Neural cell (in vitro differentiated cells): Measurements from ENCODE around the gene TARBP2. TPM values are rescaled to one million over a fixed set of nuclear protein-coding genes. Genes with fewer than 3 reads are reported as not detected.
A peak's percentile ranks its signal among the peaks of the same experiment; 100 is the strongest.

Experiments used
- H2AFZ ChIP-seq: fragments of 200-600, 300-800 bp; sonication (generic), shearing (Covaris generic); 2 replicates; pipeline ENCODE4 v1.6.0; 2014; ENCODE audit warnings: low read depth, mild to moderate bottlenecking, antibody characterized with exemption, low read length, moderate library complexity
- H3F3A ChIP-seq: fragments of 200-600 bp; shearing (Covaris generic); 2 replicates; pipeline ENCODE4 v1.6.1; 2016; ENCODE audit warnings: mild to moderate bottlenecking, moderate library complexity, mixed read lengths, antibody characterized with exemption, low read length; ENCODE audit not compliant: insufficient read depth, poor library complexity, severe bottlenecking
- H3K27ac ChIP-seq: fragments of 200-600, 300-800 bp; sonication (generic), shearing (Covaris generic); 2 replicates; pipeline ENCODE4 v1.5.1; 2014; ENCODE audit warnings: mild to moderate bottlenecking, low read length, moderate library complexity
- H3K27me3 ChIP-seq: fragments of 300-800, 200-600 bp; sonication (generic), shearing (Covaris generic); 2 replicates; pipeline ENCODE4 v1.6.0; 2014; ENCODE audit warnings: mild to moderate bottlenecking, low read depth, low read length, moderate library complexity; ENCODE audit not compliant: insufficient read depth
- H3K36me3 ChIP-seq: fragments of 300-800, 200-600 bp; sonication (generic), shearing (Covaris generic); 2 replicates; pipeline ENCODE4 v1.5.1; 2014; ENCODE audit warnings: mild to moderate bottlenecking, antibody characterized with exemption, low read length, moderate library complexity; ENCODE audit not compliant: insufficient read depth
- H3K4me2 ChIP-seq: fragments of 300-800, 200-600 bp; sonication (generic), shearing (Covaris generic); 2 replicates; pipeline ENCODE4 v1.6.0; 2014; ENCODE audit warnings: mild to moderate bottlenecking, low read length
- H3K4me3 ChIP-seq: fragments of 300-800, 200-600 bp; sonication (generic), shearing (Covaris generic); 2 replicates; pipeline ENCODE4 v1.5.1; 2014; ENCODE audit warnings: mild to moderate bottlenecking, low read length, moderate library complexity
- H3K79me2 ChIP-seq: fragments of 200-600 bp; shearing (Covaris generic); replicated peaks from 2 replicates; pipeline ENCODE4 v1.6.0; 2014; ENCODE audit warnings: mild to moderate bottlenecking, low read length, moderate library complexity; ENCODE audit not compliant: insufficient read depth
- H3K9ac ChIP-seq: fragments of 300-800, 200-600 bp; sonication (generic), shearing (Covaris generic); 2 replicates; pipeline ENCODE4 v1.6.1; 2016; ENCODE audit warnings: mild to moderate bottlenecking, low read length, mixed read lengths
- H3K9me2 ChIP-seq: fragments of 200-600 bp; shearing (Covaris generic); 2 replicates; pipeline ENCODE4 v1.6.1; 2016; ENCODE audit warnings: mild to moderate bottlenecking, low read length, mixed read lengths; ENCODE audit not compliant: insufficient read depth
- H3K9me3 ChIP-seq: fragments of 200-600, 300-800 bp; sonication (generic), shearing (Covaris generic); 2 replicates; pipeline ENCODE4 v1.6.1; 2016; ENCODE audit warnings: mild to moderate bottlenecking, mixed run types, low read length, moderate library complexity, mixed read lengths
- H4K20me1 ChIP-seq: fragments of 200-600 bp; shearing (Covaris generic); 2 replicates; pipeline ENCODE4 v1.6.1; 2016; ENCODE audit warnings: mild to moderate bottlenecking, mixed run types; ENCODE audit not compliant: insufficient read depth
- EP300 ChIP-seq: fragments of 450-650 bp; conservative IDR thresholded peaks from 2 replicates; pipeline ENCODE4 v1.6.1; 2014; ENCODE audit warnings: antibody characterized with exemption, mild to moderate bottlenecking, moderate library complexity; ENCODE audit not compliant: poor library complexity, severe bottlenecking
- EZH2 ChIP-seq: fragments of 200-600, 300-800 bp; shearing (Covaris generic), sonication (generic); IDR thresholded peaks from 2 replicates; pipeline ENCODE4 v1.6.1; 2014; ENCODE audit warnings: antibody characterized with exemption, low read length, borderline replicate concordance, mild to moderate bottlenecking; ENCODE audit not compliant: insufficient read depth, poor library complexity, severe bottlenecking
- MXI1 ChIP-seq: fragments of 450-650 bp; conservative IDR thresholded peaks from 2 replicates; pipeline ENCODE4 v1.6.1; 2014; ENCODE audit warnings: antibody characterized with exemption, mild to moderate bottlenecking; ENCODE audit not compliant: poor library complexity, severe bottlenecking
- POLR2AphosphoS5 ChIP-seq: IDR thresholded peaks from 2 replicates; pipeline ENCODE4 v1.6.1; 2012
- RAD21 ChIP-seq: fragments of 450-650 bp; conservative IDR thresholded peaks from 2 replicates; pipeline ENCODE4 v1.6.1; 2014; ENCODE audit warnings: antibody characterized with exemption, mild to moderate bottlenecking, moderate library complexity
- SMC3 ChIP-seq: fragments of 450-650 bp; conservative IDR thresholded peaks from 2 replicates; pipeline ENCODE4 v1.6.1; 2014; ENCODE audit warnings: antibody characterized with exemption, mild to moderate bottlenecking, moderate library complexity; ENCODE audit not compliant: poor library complexity
- TAF1 ChIP-seq: IDR thresholded peaks from 2 replicates; pipeline ENCODE4 v1.6.1; 2012; ENCODE audit warnings: low read depth
- polyA plus RNA-seq: library from polyadenylated mRNA; depleted of rRNA; stranded (reverse); fragments of >200 nt; gene quantifications from 2 replicates; pipeline ENCODE4 v1.2.3, GENCODE V29; 2014
- TF ChIP-seq, protein P1 (sequence below): fragments of 450-650 bp; IDR thresholded peaks from 2 replicates; pipeline ENCODE4 v1.5.1; 2014; ENCODE audit warnings: antibody characterized with exemption, mild to moderate bottlenecking, moderate library complexity; ENCODE audit not compliant: poor library complexity, severe bottlenecking
- TF ChIP-seq, protein P2 (sequence below): IDR thresholded peaks from 2 replicates; pipeline ENCODE4 v1.6.1; 2012; ENCODE audit warnings: borderline replicate concordance

Gene TARBP2
- polyA plus RNA-seq, 1 donor from 2014 or later, result 135 TPM

DNA sequence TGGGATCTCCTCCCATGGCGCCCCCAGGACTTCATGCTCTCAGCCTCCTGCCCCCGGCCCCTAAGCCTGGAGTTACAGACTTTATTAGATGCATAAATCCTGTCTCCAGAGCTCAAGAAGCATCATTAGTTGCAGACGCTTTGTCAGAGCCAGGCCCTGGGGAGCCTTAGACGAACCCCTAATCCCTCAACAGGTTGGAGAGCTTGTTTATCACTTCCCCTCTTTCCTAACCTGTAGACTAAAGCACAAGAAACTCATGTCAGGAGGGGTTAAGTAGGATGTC, 6.5 kb downstream of the TARBP2 start:
- Histone ChIP-seq H3K27ac (no peak overlapping the region), H3K4me2 (no peak overlapping the region), H3K9me3 (no peaks in the 10 kb centered on the region), H3K36me3 (no peaks in the 10 kb centered on the region), H4K20me1 (no peaks in the 10 kb centered on the region), H3K9ac (no peak overlapping the region), H3K27me3 (no peaks in the 10 kb centered on the region), H3K4me3 (no peak overlapping the region), H3K9me2 (no peaks in the 10 kb centered on the region), H3F3A (no peaks in the 10 kb centered on the region), H3K79me2 (peaks cover 2% of the 10 kb centered on the region), H2AFZ (no peak overlapping the region)
- TF ChIP-seq, protein P1, sequence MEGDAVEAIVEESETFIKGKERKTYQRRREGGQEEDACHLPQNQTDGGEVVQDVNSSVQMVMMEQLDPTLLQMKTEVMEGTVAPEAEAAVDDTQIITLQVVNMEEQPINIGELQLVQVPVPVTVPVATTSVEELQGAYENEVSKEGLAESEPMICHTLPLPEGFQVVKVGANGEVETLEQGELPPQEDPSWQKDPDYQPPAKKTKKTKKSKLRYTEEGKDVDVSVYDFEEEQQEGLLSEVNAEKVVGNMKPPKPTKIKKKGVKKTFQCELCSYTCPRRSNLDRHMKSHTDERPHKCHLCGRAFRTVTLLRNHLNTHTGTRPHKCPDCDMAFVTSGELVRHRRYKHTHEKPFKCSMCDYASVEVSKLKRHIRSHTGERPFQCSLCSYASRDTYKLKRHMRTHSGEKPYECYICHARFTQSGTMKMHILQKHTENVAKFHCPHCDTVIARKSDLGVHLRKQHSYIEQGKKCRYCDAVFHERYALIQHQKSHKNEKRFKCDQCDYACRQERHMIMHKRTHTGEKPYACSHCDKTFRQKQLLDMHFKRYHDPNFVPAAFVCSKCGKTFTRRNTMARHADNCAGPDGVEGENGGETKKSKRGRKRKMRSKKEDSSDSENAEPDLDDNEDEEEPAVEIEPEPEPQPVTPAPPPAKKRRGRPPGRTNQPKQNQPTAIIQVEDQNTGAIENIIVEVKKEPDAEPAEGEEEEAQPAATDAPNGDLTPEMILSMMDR, result no peak
- TF ChIP-seq RAD21 (no peak), SMC3 (no peak), EP300 (no peak), EZH2 (no peak), MXI1 (no peak), POLR2AphosphoS5 (no peak), TAF1 (no peak)
- TF ChIP-seq, protein P2, sequence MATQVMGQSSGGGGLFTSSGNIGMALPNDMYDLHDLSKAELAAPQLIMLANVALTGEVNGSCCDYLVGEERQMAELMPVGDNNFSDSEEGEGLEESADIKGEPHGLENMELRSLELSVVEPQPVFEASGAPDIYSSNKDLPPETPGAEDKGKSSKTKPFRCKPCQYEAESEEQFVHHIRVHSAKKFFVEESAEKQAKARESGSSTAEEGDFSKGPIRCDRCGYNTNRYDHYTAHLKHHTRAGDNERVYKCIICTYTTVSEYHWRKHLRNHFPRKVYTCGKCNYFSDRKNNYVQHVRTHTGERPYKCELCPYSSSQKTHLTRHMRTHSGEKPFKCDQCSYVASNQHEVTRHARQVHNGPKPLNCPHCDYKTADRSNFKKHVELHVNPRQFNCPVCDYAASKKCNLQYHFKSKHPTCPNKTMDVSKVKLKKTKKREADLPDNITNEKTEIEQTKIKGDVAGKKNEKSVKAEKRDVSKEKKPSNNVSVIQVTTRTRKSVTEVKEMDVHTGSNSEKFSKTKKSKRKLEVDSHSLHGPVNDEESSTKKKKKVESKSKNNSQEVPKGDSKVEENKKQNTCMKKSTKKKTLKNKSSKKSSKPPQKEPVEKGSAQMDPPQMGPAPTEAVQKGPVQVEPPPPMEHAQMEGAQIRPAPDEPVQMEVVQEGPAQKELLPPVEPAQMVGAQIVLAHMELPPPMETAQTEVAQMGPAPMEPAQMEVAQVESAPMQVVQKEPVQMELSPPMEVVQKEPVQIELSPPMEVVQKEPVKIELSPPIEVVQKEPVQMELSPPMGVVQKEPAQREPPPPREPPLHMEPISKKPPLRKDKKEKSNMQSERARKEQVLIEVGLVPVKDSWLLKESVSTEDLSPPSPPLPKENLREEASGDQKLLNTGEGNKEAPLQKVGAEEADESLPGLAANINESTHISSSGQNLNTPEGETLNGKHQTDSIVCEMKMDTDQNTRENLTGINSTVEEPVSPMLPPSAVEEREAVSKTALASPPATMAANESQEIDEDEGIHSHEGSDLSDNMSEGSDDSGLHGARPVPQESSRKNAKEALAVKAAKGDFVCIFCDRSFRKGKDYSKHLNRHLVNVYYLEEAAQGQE, result no peak

DNA sequence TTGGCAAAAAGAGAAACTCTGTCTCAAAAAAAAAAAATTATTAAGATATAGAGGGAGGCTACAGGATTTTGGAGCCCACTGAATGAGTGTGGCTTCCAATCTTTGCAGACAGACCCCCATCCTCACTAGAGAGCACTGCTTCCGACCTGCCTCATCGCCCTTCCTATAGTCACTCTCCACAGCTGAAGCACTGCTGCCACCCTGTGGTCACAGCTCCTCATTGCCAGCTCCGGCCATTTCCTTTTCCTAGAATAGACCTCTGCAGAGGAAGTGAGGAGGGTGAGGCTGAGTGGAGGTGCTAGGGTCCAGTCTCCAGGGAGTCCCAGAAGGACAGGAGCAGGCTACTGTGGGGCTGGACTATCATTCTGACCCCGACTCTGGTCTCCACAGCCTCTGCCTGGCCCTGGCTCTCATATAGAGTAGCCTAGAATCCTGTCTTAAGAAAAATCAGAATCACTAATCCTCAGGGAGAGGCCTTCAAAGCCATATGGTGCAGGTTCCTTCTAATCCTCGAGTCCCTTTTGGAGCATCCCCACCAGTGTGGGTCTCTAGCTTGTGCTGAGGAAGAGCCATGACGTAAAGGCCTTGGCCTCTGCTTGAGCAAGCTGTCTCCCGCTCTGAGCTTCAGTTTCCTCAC, 7.6 kb downstream of the TARBP2 start:
- Histone ChIP-seq H3K27me3 (no peaks in the 10 kb centered on the region), H3K9me2 (no peaks in the 10 kb centered on the region), H3K9ac (peak overlapping the region; percentile 11), H3K4me3 (no peak overlapping the region), H3F3A (no peaks in the 10 kb centered on the region), H3K4me2 (no peak overlapping the region), H4K20me1 (no peaks in the 10 kb centered on the region), H2AFZ (no peak overlapping the region), H3K36me3 (no peaks in the 10 kb centered on the region), H3K27ac (no peak overlapping the region), H3K79me2 (no peaks in the 10 kb centered on the region), H3K9me3 (no peaks in the 10 kb centered on the region)
- TF ChIP-seq EP300, result no peak
- TF ChIP-seq, protein P2, result no peak
- TF ChIP-seq, protein P1, result peak; percentile 97
- TF ChIP-seq SMC3, result peak; percentile 90
- TF ChIP-seq TAF1, result no peak
- TF ChIP-seq EZH2, result no peak
- no peak for TF ChIP-seq POLR2AphosphoS5
- TF ChIP-seq MXI1, result peak; percentile 33
- TF ChIP-seq RAD21, result peak; percentile 94
